Fibroblast of lung (primary cell): Measurements from ENCODE around the gene NANOG. TPM values are rescaled to one million over a fixed set of nuclear protein-coding genes. Genes with fewer than 3 reads are reported as not detected.

Experiments used
- DNase-seq, 2 donors: peaks; one replicate each; pipeline versions ENCODE4 v3.0.0 to v3.0.0-alpha.2; 2010; ENCODE audit warnings: low read depth in 2 of 2
- H2AFZ ChIP-seq: 2 replicates; pipeline ENCODE4 v1.5.1; 2012; ENCODE audit warnings: low read length, control low read depth, inconsistent platforms
- H3K27ac ChIP-seq: 2 replicates; pipeline ENCODE4 v1.5.1; 2011; ENCODE audit warnings: low read length, control low read depth; ENCODE audit not compliant: insufficient read depth
- H3K27me3 ChIP-seq: 2 replicates; pipeline ENCODE4 v1.5.1; 2011; ENCODE audit warnings: mild to moderate bottlenecking, low read length; ENCODE audit not compliant: control insufficient read depth, insufficient read depth
- H3K36me3 ChIP-seq: 2 replicates; pipeline ENCODE4 v1.5.1; 2011; ENCODE audit warnings: low read length; ENCODE audit not compliant: control insufficient read depth, insufficient read depth
- H3K4me1 ChIP-seq: 2 replicates; pipeline ENCODE4 v1.5.1; 2011; ENCODE audit warnings: low read length; ENCODE audit not compliant: control insufficient read depth, insufficient read depth; ENCODE audit errors: extremely low read depth
- H3K4me2 ChIP-seq: 2 replicates; pipeline ENCODE4 v1.5.1; 2011; ENCODE audit warnings: low read length, control low read depth; ENCODE audit not compliant: insufficient read depth; ENCODE audit errors: extremely low read depth
- H3K4me3 ChIP-seq, 4 experiments: fragments of 200-600 bp in 1 of 4; sonication (generic) in 1 of 4; replicated peaks in 1 of 4; 2 replicates each; pipeline ENCODE4 v1.5.1; 2011 to 2016; ENCODE audit warnings: low read length in 4 of 4, low read depth in 3 of 4, mild to moderate bottlenecking in 3 of 4, control low read depth in 2 of 4, inconsistent platforms in 1 of 4, mixed read lengths in 1 of 4; ENCODE audit not compliant: insufficient read depth in 1 of 4; ENCODE audit errors: control extremely low read depth in 1 of 4
- H3K79me2 ChIP-seq: 2 replicates; pipeline ENCODE4 v1.5.1; 2012; ENCODE audit warnings: mild to moderate bottlenecking, low read length, inconsistent platforms; ENCODE audit not compliant: control insufficient read depth, insufficient read depth
- H3K9ac ChIP-seq: 2 replicates; pipeline ENCODE4 v1.5.1; 2011; ENCODE audit warnings: mild to moderate bottlenecking, low read length, control low read depth; ENCODE audit not compliant: insufficient read depth
- H3K9me3 ChIP-seq: 2 replicates; pipeline ENCODE4 v1.5.1; 2012; ENCODE audit warnings: low read depth, low read length; ENCODE audit not compliant: control insufficient read depth, insufficient read depth
- H4K20me1 ChIP-seq: 2 replicates; pipeline ENCODE4 v1.5.1; 2011; ENCODE audit warnings: low read length; ENCODE audit not compliant: control insufficient read depth, insufficient read depth; ENCODE audit errors: extremely low read depth
- CTCF ChIP-seq, 2 donors: IDR thresholded peaks in 1 of 2; conservative IDR thresholded peaks in 1 of 2; 1 replicate in 1 of 2; 2 replicates in 1 of 2; pipeline ENCODE4 v1.5.1; 2011 to 2012; ENCODE audit warnings: low read length in 2 of 2, control low read depth in 1 of 2, inconsistent platforms in 1 of 2, low read depth in 1 of 2, mild to moderate bottlenecking in 1 of 2
- EZH2 ChIP-seq: IDR thresholded peaks from 2 replicates; pipeline ENCODE4 v1.5.1; 2012; ENCODE audit warnings: low read length, control low read depth, mild to moderate bottlenecking; ENCODE audit errors: missing control alignments
- polyA plus RNA-seq, 2 donors: library from polyadenylated mRNA; depleted of rRNA in 1 of 2; stranded (reverse) in 1 of 2; unstranded in 1 of 2; fragments of >200 nt; gene quantifications; 2 replicates each; pipeline ENCODE4 v1.2.1, GENCODE V29; 2011 to 2012; ENCODE audit warnings: missing spikeins in 1 of 2
- total RNA-seq: library from RNA; depleted of rRNA; stranded (reverse); fragments of >200 nt; gene quantifications from 2 replicates; pipeline ENCODE4 v1.2.1, GENCODE V29; 2014

Gene NANOG
- total and polyA plus RNA-seq, 2 donors (not counting 1 experiment from before 2014, with no cell fraction given) = 0.02 TPM; not detected in 1

DNA sequence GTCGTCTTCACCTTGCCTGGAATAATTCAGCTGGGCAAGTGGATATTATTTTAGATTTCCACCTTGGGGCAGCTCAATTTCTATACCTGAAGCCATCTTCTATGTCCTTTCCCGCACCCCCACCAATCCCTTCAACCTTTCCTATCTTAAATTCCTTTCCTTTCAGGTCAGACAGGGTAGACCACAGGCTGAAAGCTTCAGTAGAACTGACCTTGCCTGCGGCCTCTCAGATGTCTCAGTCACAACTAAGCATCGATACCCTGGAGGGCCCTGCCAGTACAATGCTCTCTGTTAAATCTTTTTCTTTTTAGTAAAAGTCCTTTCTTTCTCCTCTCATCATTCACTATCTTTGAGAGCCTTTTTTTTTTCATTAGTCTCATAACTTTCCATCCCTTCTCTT lies 44.6 kb downstream of the NANOG start:
- H3K27ac ChIP-seq = no peak overlapping the region
- no peak for TF ChIP-seq CTCF (conservative IDR thresholded peaks at IDR 0.05 in 1 of 2, IDR thresholded peaks at IDR 0.05 in 1 of 2; ENCODE audit: low read depth in 1 of 2, low read length in 2 of 2)
- TF ChIP-seq EZH2 = no peak
- peak in 1 of 2 donors; percentile 14 for DNase-seq

DNA sequence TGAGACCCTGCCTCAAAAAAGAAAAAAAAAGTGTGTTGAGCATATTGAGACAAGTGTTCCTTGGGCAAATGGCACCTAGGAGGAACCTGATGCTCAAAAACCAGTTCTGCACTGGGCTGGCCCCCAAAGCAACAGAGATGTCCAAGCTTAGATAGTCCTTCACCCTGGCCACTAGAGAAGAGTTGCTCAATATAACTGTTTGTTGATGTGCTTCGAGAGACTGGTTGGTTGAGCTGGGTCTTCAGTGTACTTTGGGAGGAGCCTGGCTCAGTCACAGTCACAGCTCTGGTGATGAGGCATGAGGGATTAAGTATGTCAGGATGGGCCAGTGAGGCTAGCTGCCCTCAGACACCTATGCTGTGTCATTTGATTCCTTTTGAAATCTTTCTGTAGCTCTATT lies 45.5 kb downstream of the NANOG start:
- Histone ChIP-seq H3K4me2 (no peak overlapping the region), H2AFZ (no peak overlapping the region), H3K4me1 (no peaks in the 10 kb centered on the region), H3K9ac (no peak overlapping the region), H3K79me2 (no peaks in the 10 kb centered on the region), H3K9me3 (no peaks in the 10 kb centered on the region), H3K27me3 (no peaks in the 10 kb centered on the region), H4K20me1 (no peaks in the 10 kb centered on the region), H3K27ac (no peak overlapping the region), H3K36me3 (no peaks in the 10 kb centered on the region), H3K4me3 (no peak overlapping the region)
- TF ChIP-seq EZH2 (no peak), CTCF (conservative IDR thresholded peaks at IDR 0.05 in 1 of 2, IDR thresholded peaks at IDR 0.05 in 1 of 2; ENCODE audit: low read depth in 1 of 2, low read length in 2 of 2) (no peak)
- no peak for DNase-seq

More for the DNA sequence above, 44.6 kb downstream of the NANOG start:
- H3K9me3 ChIP-seq = no peaks in the 10 kb centered on the region
- no peak overlapping the region for H3K9ac ChIP-seq
- H3K79me2 ChIP-seq = no peaks in the 10 kb centered on the region
- no peaks in the 10 kb centered on the region for H3K27me3 ChIP-seq
- no peak overlapping the region for H3K4me2 ChIP-seq
- H3K36me3 ChIP-seq = no peaks in the 10 kb centered on the region
- H4K20me1 ChIP-seq = no peaks in the 10 kb centered on the region
- no peaks in the 10 kb centered on the region for H3K4me1 ChIP-seq
- no peak overlapping the region for H2AFZ ChIP-seq
- no peak overlapping the region for H3K4me3 ChIP-seq

DNA sequence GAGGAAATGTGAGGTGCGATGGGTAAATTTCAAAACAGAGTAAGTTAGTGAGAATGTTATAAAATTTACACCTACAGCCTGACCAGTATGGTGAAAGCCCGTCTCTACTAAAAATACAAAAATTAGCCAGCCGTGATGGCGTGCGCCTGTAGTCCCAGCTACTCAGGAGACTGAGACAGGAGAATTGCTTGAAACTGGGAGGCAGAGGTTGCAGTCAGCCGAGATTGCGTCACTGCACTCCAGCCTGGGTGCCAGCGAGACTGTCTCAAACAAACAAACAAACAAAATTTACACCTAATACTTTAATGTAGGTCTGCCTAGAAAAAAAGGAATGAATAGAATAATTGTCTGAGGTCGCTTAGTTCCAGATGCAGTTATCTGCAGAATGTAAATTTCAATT lies 45.9 kb downstream of the NANOG start:
- Histone ChIP-seq H3K9me3 (no peaks in the 10 kb centered on the region), H2AFZ (no peak overlapping the region), H3K27ac (no peak overlapping the region), H3K4me2 (no peak overlapping the region), H3K9ac (no peak overlapping the region), H3K4me3 (no peak overlapping the region), H3K36me3 (no peaks in the 10 kb centered on the region), H4K20me1 (no peaks in the 10 kb centered on the region), H3K79me2 (no peaks in the 10 kb centered on the region), H3K27me3 (no peaks in the 10 kb centered on the region), H3K4me1 (no peaks in the 10 kb centered on the region)
- DNase-seq = no peak
- no peak for TF ChIP-seq EZH2
- TF ChIP-seq CTCF (conservative IDR thresholded peaks at IDR 0.05 in 1 of 2, IDR thresholded peaks at IDR 0.05 in 1 of 2; ENCODE audit: low read depth in 1 of 2, low read length in 2 of 2) = no peak
